GM21423 (cell line): ENCODE measurements around the gene COMMD1.
"Not testable (repeated sequence)": the region's sequence is repeated elsewhere in the genome, so short reads cannot be mapped to it uniquely, and the experiment has no call there.

Experiments used
- ATAC-seq: cut with Tn5 transposase; IDR thresholded peaks from one replicate; pipeline ENCODE4 v1.9.1; 2021; ENCODE audit warnings: mild to moderate bottlenecking, moderate library complexity; ENCODE audit not compliant: unreplicated experiment

The COMMD1 gene

GRCh38 chr2:61922714-61923113 is 17.2 kb downstream of the COMMD1 start:
- no peak for ATAC-seq

GRCh38 chr2:61924895-61925663 is 19.6 kb downstream of the COMMD1 start:
- no peak for ATAC-seq

- ATAC-seq, result no peak
These were observed 21.3 kb downstream of the COMMD1 start for GRCh38 chr2:61926531-61927477.

- ATAC-seq, result no peak
These were observed 23.5 kb downstream of the COMMD1 start for GRCh38 chr2:61928826-61929461.

- ATAC-seq, result no peak
These were observed 31.6 kb downstream of the COMMD1 start for GRCh38 chr2:61937098-61937497.

GRCh38 chr2:61937886-61938285 is 32.4 kb downstream of the COMMD1 start:
- no peak for ATAC-seq

GRCh38 chr2:61938511-61938910 is 33.0 kb downstream of the COMMD1 start:
- ATAC-seq, result no peak

GRCh38 chr2:61943251-61943650 is 37.8 kb downstream of the COMMD1 start:
- ATAC-seq, result no peak

- ATAC-seq, result no peak
These were observed 41.2 kb downstream of the COMMD1 start for GRCh38 chr2:61946666-61947065.

- ATAC-seq, result no peak
These were observed 43.4 kb downstream of the COMMD1 start for GRCh38 chr2:61948661-61949457.

GRCh38 chr2:61949458-61949713 is 43.9 kb downstream of the COMMD1 start:
- ATAC-seq, result no peak

GRCh38 chr2:61949714-61950560 is 44.5 kb downstream of the COMMD1 start:
- no peak for ATAC-seq

- ATAC-seq, result no peak
These were observed 45.3 kb downstream of the COMMD1 start for GRCh38 chr2:61950571-61951315.

GRCh38 chr2:61951881-61952280 is 46.4 kb downstream of the COMMD1 start:
- ATAC-seq, result no peak

- ATAC-seq, result no peak
These were observed 46.8 kb downstream of the COMMD1 start for GRCh38 chr2:61952288-61952687.

- ATAC-seq, result not testable (repeated sequence)
These were observed 49.4 kb downstream of the COMMD1 start for GRCh38 chr2:61954856-61955255.

- ATAC-seq, result no peak
These were observed 54.2 kb downstream of the COMMD1 start for GRCh38 chr2:61959381-61960293.

GRCh38 chr2:61961231-61961901 is 55.9 kb downstream of the COMMD1 start:
- no peak for ATAC-seq
